Skeletal muscle satellite cell (primary cell): ENCODE results near the gene MAPKAP1.

ENCODE experiments used
- H3K27me3 ChIP-seq: 2 replicates; pipeline ENCODE4 v1.7.0; 2013; ENCODE audit warnings: low read length; ENCODE audit not compliant: control insufficient read depth, insufficient read depth
- H3K36me3 ChIP-seq: 2 replicates; pipeline ENCODE4 v1.7.0; 2013; ENCODE audit warnings: mild to moderate bottlenecking, control low read depth, low read length; ENCODE audit not compliant: insufficient read depth
- H3K4me1 ChIP-seq: 2 replicates; pipeline ENCODE4 v1.7.0; 2013; ENCODE audit warnings: low read length; ENCODE audit not compliant: control insufficient read depth, insufficient read depth
- H3K4me2 ChIP-seq: 2 replicates; pipeline ENCODE4 v1.7.0; 2013; ENCODE audit warnings: mild to moderate bottlenecking, low read length
- H3K4me3 ChIP-seq: 2 replicates; pipeline ENCODE4 v1.7.0; 2013; ENCODE audit warnings: low read length
- H3K9ac ChIP-seq: 2 replicates; pipeline ENCODE4 v1.7.0; 2013; ENCODE audit warnings: mild to moderate bottlenecking, low read depth, low read length, moderate library complexity
- H3K9me3 ChIP-seq: replicated peaks from 2 replicates; pipeline ENCODE4 v1.7.0; 2013; ENCODE audit warnings: mild to moderate bottlenecking, control low read depth, low read length

MAPKAP1 gene

DNA sequence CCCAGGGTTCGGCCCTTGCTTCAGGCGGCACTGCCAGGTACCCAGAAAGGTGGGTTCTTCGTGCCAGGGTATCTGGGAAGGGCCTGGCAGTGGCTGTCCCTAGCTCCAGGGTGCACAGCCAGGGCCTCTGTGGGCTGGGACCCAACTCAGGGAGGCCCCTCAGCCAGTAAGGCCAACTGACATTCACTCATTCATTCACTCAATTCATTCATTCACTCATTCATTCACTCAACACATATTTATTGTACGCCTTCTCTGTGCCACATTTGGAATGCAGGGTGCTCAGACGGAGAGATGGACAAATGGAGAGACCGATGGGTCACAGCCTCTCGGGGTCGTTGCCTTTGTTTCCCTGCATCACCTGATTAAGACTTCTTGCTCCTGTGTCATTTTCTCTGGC, 290.5 kb downstream of the MAPKAP1 start:
- no peaks in the 10 kb centered on the region for H3K36me3 ChIP-seq
- H3K4me3 ChIP-seq, result no peak overlapping the region
- H3K9me3 ChIP-seq, result no peaks in the 10 kb centered on the region
- no peaks in the 10 kb centered on the region for H3K4me1 ChIP-seq
- H3K27me3 ChIP-seq, result no peaks in the 10 kb centered on the region
- H3K9ac ChIP-seq, result no peak overlapping the region
- H3K4me2 ChIP-seq, result no peak overlapping the region

DNA sequence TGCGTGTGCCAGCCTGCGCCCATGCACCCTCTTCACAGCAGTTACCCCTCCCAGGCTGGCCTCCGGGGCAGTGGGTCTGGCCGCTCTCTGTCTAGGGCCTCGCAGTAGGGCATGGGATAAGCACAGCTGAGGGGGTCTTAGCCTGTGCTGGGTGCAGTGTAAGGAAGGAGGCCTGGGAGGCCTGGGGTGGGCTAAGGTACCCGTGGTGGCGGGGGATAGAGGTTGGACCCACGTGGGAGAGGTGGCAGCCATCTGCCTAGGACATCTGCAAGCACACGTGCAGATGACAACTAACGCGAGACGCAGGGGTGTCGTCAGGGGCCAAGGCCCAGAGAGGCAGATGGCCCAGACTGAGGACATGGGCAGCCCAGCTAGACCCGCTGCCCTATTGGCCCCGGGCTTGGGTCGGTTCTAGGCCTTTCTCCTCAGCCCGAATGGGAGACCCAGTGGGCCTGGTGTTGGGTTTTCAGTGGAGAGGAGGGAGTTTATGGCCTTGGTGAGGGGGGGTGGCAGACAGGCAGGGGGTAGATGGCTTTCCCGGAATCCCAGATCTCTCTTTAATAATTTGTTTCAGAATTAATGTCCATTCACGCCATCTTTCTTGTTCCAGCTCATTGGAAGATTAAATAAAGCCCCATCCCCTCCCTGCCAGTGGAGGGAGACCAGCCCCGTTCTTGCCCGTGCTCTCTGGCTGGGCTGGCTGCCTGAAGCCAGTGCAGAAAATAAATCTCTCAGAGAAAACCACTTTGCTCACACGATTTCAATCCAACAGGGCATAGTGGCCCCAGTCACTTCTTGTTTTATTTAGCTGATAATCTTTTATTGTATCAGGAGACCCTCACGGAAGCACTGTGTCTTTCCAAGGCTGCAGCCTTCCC, 291.2 kb downstream of the MAPKAP1 start:
- no peak overlapping the region for H3K4me2 ChIP-seq
- H3K4me3 ChIP-seq, result no peak overlapping the region
- no peaks in the 10 kb centered on the region for H3K9me3 ChIP-seq
- H3K4me1 ChIP-seq, result no peaks in the 10 kb centered on the region
- no peaks in the 10 kb centered on the region for H3K27me3 ChIP-seq
- no peak overlapping the region for H3K9ac ChIP-seq
- H3K36me3 ChIP-seq, result no peaks in the 10 kb centered on the region

DNA sequence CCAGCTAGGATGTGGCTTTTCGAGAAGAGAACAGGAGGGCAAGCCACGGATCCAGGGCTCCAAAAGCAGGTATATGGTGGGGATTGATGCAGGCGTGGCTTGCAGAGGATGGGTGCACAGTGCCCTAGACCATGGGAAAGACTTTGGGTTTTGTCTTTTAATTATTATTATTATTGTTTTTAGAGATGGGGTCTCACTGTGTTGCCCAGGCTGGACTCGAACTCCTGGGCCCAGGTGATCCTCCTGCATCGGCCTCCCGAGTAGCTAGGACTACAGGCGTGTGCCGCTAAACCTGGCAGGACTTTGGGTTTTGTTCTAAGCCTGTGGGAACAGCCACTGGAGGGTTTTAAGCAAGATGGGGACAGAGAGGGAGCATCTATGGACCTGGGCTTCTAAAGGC, 293.4 kb downstream of the MAPKAP1 start:
- no peaks in the 10 kb centered on the region for H3K36me3 ChIP-seq
- H3K9me3 ChIP-seq, result no peaks in the 10 kb centered on the region
- H3K9ac ChIP-seq, result no peak overlapping the region
- H3K4me1 ChIP-seq, result peaks cover under 1% of the 10 kb centered on the region
- no peak overlapping the region for H3K4me2 ChIP-seq
- H3K27me3 ChIP-seq, result no peaks in the 10 kb centered on the region
- H3K4me3 ChIP-seq, result no peak overlapping the region

DNA sequence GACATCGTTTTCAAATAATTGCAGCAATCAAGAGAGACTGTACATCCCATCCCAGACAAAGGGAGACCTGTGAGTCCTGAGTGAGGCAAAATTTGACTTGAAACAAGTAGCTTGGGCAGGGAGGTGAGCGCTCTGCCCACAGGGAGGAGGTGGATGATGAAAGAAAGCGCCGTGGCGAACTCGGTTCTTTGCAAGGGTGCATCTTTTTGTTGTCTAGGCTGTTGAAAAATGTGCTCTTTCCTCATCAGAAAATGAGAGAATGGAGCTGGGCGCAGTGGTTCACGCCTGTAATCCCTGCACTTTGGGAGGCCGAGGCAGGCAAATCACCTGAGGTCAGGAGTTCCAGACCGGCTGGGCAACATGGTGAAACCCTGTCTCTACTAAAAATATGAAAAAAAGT, 294.8 kb downstream of the MAPKAP1 start:
- Histone ChIP-seq H3K9me3 (no peaks in the 10 kb centered on the region), H3K4me2 (no peak overlapping the region), H3K4me1 (peaks cover 8% of the 10 kb centered on the region), H3K9ac (no peak overlapping the region), H3K27me3 (no peaks in the 10 kb centered on the region), H3K36me3 (no peaks in the 10 kb centered on the region), H3K4me3 (no peak overlapping the region)

DNA sequence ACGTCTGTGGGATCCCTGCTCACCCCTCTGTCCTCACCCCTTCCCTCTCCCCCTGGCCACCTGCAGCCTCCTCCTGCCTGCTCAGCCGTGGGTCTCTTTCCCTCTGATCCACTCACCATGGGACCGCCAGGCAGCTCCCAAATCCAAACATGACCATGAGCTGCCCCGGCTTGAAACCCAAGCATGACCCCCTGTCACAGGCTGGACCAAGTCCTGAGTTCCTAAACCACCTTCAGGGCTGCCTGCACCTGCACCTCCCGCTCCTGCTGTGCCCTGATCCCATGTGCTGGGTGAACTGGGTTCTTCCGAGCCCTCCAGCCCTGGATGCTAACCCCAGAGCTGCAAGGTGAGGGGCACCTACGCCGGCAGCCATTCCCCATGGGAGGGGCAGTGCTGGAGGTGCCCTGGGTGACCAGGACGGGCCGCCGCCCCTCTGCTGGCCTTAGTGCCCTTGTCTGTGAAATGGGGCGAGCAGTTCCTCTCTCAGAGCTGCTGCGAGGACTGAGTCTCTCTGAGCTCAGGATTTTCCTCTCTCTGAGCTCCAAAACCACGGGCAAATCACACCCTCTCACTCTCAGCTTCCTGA, 295.7 kb downstream of the MAPKAP1 start:
- H3K4me3 ChIP-seq, result no peak overlapping the region
- no peaks in the 10 kb centered on the region for H3K36me3 ChIP-seq
- H3K9me3 ChIP-seq, result no peaks in the 10 kb centered on the region
- H3K27me3 ChIP-seq, result no peaks in the 10 kb centered on the region
- H3K9ac ChIP-seq, result no peak overlapping the region
- peaks cover 8% of the 10 kb centered on the region for H3K4me1 ChIP-seq
- H3K4me2 ChIP-seq, result no peak overlapping the region

DNA sequence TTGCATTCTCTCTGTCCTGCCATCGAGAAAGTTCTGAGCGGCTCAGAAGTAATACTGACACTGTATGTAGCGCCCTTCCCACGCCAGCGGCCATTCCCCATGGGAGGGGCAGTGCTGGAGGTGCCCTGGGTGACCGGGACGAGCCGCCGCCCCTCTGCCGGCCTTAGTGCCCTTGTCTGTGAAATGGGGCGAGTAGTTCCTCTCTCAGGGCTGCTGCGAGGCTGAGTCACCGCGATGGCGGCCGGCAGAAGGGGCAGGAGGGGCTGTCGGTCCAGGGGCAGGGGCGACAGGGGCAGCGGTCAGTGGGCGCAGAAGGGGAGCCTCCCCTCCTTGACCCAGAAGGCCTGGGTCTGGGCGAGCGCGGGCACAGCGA, 296.5 kb downstream of the MAPKAP1 start:
- Histone ChIP-seq H3K36me3 (no peaks in the 10 kb centered on the region), H3K9ac (no peak overlapping the region), H3K27me3 (no peaks in the 10 kb centered on the region), H3K4me3 (no peak overlapping the region), H3K9me3 (no peaks in the 10 kb centered on the region), H3K4me2 (no peak overlapping the region), H3K4me1 (peaks cover 8% of the 10 kb centered on the region)

DNA sequence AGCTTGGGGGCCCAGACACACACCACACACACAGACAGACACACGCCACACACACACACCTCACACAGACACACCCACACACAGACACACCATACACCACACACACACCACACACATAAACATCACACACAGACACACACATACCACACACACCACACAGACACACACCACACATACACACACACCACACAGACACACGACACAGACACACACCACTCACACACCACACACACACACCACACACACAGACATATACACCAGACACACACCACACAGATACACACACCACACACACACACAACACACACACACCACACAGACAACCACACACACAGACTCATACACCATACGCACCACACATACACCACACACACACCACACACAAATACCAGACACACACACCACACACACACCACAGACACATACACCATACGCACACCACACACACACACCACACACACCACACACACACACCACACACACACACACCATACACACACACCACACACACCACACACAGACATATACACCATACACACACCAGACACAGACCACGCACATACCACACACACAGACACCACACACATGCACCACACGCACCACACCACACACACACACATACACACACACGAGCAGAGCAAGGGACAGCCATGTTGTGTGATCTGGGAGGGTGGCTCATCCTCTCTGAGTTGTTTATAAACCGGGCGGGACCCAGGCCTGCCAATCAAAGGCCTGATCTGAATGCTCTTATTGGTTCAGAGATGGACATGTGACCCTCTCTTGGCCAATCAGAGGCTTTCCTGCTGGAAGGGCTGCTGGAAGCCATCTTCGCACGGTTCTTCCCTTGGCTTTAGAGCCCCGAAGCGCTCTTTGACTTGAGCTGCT, 297.1 kb downstream of the MAPKAP1 start:
- Histone ChIP-seq H3K27me3 (no peaks in the 10 kb centered on the region), H3K9ac (no peak overlapping the region), H3K4me3 (no peak overlapping the region), H3K4me2 (no peak overlapping the region), H3K9me3 (no peaks in the 10 kb centered on the region), H3K36me3 (no peaks in the 10 kb centered on the region), H3K4me1 (peaks cover 8% of the 10 kb centered on the region)

DNA sequence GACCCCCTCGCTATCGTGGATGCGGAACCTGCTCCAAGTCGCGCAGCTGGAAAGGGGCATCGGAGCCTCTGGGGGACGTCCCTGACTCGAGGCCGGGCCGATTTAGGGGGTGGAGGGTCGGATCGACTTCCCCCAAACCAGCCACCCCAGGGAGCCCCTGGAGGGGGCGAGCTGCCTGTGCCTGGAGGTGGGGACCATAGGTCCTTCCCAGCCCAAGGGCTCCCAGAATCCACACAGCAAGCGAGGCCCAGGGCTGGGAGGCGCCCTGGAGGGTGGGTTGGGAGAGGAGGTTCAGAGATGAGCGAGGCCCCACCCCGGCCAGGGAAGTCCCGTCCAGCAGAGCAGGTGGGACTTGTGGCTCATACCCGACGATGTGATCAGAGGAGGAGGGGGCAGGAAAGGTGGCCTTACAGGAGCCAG, 297.8 kb downstream of the MAPKAP1 start:
- H3K36me3 ChIP-seq, result no peaks in the 10 kb centered on the region
- no peaks in the 10 kb centered on the region for H3K27me3 ChIP-seq
- no peaks in the 10 kb centered on the region for H3K9me3 ChIP-seq
- H3K9ac ChIP-seq, result no peak overlapping the region
- H3K4me3 ChIP-seq, result no peak overlapping the region
- H3K4me1 ChIP-seq, result peaks cover 8% of the 10 kb centered on the region
- no peak overlapping the region for H3K4me2 ChIP-seq

DNA sequence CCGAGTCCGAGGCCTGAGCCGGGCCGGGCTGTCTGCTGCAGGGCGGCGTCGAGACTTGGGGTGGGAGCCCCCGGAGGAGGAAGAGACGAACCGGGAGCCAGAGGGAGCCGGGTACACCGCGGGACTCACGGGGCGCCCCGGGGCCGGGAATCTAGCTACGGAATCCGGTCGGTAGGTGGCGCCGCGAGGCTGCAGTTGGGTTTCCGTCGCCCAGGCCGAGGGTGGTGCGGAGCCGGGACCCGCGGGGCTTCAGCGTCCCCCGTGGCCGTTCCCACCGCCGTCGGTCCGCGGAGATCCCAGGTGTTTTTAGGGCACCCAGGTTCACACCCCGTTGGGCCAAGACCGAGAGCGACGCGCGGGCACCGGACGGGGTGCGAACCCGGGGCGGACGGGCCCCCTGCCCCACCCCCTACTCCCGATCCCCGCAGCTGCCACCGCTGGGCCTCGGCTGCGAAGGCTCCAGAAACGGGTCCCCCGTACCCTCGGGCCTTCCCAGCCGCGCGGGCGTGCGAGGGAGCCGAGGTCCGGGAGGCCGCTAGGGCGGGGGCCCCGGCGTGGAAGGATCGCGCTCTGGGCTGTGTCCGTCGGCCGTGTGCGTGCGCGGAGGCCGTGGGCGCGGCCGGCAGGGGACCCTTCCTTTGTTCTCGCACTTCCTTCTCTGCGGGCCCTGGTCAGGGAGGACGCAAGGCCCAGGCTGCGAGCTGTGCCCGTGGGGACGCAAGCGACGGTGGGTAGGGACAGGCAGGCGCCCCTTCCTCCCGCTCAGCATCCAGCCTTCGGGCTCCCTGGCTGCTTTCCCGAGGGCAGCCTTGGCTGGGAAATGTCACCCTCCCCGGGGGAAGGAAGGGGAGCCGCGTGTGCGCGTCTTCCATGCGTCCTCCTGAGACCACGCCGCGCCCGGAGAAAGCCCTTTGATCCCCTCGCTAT, 298.8 kb downstream of the MAPKAP1 start:
- H3K9ac ChIP-seq, result peak overlapping the region; percentile 83
- no peaks in the 10 kb centered on the region for H3K27me3 ChIP-seq

DNA sequence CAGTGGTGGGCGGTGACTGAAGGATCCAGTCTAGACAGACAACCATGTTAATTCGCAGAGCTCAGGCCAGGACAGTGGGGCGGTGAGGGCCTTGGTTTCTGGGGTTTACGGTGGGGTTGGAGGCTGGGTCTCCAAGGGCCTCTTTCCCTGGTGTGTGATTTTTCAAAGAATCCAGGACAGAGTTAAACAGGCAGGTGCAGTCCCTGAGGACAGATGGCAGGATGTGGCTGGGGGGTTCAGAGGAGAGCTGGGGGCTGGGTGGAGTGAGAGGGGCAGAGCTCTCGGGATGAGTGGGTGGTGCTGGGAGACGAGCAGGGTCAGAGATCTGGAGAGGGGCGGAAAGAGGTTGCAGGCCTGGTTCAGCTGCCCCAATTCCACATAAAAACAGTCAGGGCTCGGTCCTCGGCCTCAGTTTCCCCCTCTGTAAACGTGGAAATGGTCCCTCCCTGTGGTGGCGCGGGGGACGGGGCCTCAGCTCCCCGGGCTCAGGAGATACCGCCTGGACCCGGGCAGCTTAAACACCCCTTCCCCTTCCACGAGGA, 299.5 kb downstream of the MAPKAP1 start:
- H3K27me3 ChIP-seq, result no peaks in the 10 kb centered on the region
- H3K9me3 ChIP-seq, result no peaks in the 10 kb centered on the region
- H3K9ac ChIP-seq, result peak overlapping the region; percentile 83
- no peaks in the 10 kb centered on the region for H3K36me3 ChIP-seq
- H3K4me3 ChIP-seq, result peak overlapping the region; percentile 81
- peak overlapping the region; percentile 93 for H3K4me2 ChIP-seq
- H3K4me1 ChIP-seq, result peaks cover 8% of the 10 kb centered on the region

More for the DNA sequence above, 298.8 kb downstream of the MAPKAP1 start:
- no peaks in the 10 kb centered on the region for H3K9me3 ChIP-seq
- peak overlapping the region; percentile 93 for H3K4me2 ChIP-seq
- H3K4me3 ChIP-seq, result peak overlapping the region; percentile 81
- peaks cover 8% of the 10 kb centered on the region for H3K4me1 ChIP-seq
- no peaks in the 10 kb centered on the region for H3K36me3 ChIP-seq
